HCT116 (cell line): ENCODE data around the gene DNAAF5.

Experiments
- CTCF ChIP-seq, 3 experiments: fragments of 200-600 bp in 1 of 3; sonication (generic) in 1 of 3; IDR thresholded peaks in 2 of 3; conservative IDR thresholded peaks in 1 of 3; 2 replicates each; pipeline ENCODE4 v1.5.1; 2012 to 2017; ENCODE audit warnings: low read depth in 2 of 3, low read length in 2 of 3, antibody characterized with exemption in 1 of 3, borderline replicate concordance in 1 of 3, control low read depth in 1 of 3, mild to moderate bottlenecking in 1 of 3, mixed read lengths in 1 of 3, mixed run types in 1 of 3, moderate library complexity in 1 of 3; ENCODE audit not compliant: insufficient read depth in 1 of 3
- EGR1 ChIP-seq: IDR thresholded peaks from 2 replicates; pipeline ENCODE4 v1.6.1; 2012; ENCODE audit warnings: low read depth
- ELF1 ChIP-seq: IDR thresholded peaks from 2 replicates; pipeline ENCODE4 v1.6.1; 2012; ENCODE audit warnings: low read depth, borderline replicate concordance
- EZH2 ChIP-seq: fragments of 200-600 bp; sonication (generic); IDR thresholded peaks from 2 replicates; pipeline ENCODE4 v1.6.1; 2017; ENCODE audit warnings: antibody characterized with exemption, mixed run types
- EZH2phosphoT487 ChIP-seq: fragments of 200-600 bp; IDR thresholded peaks from 2 replicates; pipeline ENCODE4 v1.6.1; 2018; ENCODE audit warnings: antibody characterized with exemption, borderline replicate concordance
- JUND ChIP-seq: IDR thresholded peaks from 2 replicates; pipeline ENCODE4 v1.6.1; 2012
- MAX ChIP-seq: IDR thresholded peaks from 2 replicates; pipeline ENCODE4 v1.6.1; 2012
- POLR2A ChIP-seq: IDR thresholded peaks from 2 replicates; pipeline ENCODE4 v1.7.0; 2011; ENCODE audit warnings: borderline replicate concordance; ENCODE audit not compliant: insufficient read depth, insufficient read length; ENCODE audit errors: extremely low read depth
- POLR2AphosphoS5 ChIP-seq: IDR thresholded peaks from 2 replicates; pipeline ENCODE4 v1.6.1; 2011; ENCODE audit warnings: mild to moderate bottlenecking, low read depth, low read length, moderate library complexity
- RAD21 ChIP-seq: IDR thresholded peaks from 2 replicates; pipeline ENCODE4 v1.6.1; 2012; ENCODE audit warnings: low read depth, mild to moderate bottlenecking
- REST ChIP-seq: IDR thresholded peaks from 2 replicates; pipeline ENCODE4 v1.6.1; 2012; ENCODE audit warnings: low read depth
- SRF ChIP-seq: IDR thresholded peaks from 2 replicates; pipeline ENCODE4 v1.6.1; 2012; ENCODE audit warnings: low read depth
- TCF7L2 ChIP-seq: IDR thresholded peaks from 2 replicates; pipeline ENCODE4 v1.7.0; 2011; ENCODE audit warnings: borderline replicate concordance, inconsistent platforms; ENCODE audit not compliant: insufficient read depth, insufficient read length; ENCODE audit errors: extremely low read depth
- ZNF274 ChIP-seq: fragments of 200-500 bp; sonication (Bioruptor generic); IDR thresholded peaks from 2 replicates; pipeline ENCODE4 v1.6.1; 2014; ENCODE audit warnings: mild to moderate bottlenecking, low read depth, low read length, inconsistent platforms

- no peak for TF ChIP-seq POLR2A
- TF ChIP-seq CTCF (IDR thresholded peaks at IDR 0.05 in 2 of 3, conservative IDR thresholded peaks at IDR 0.05 in 1 of 3; ENCODE audit: borderline replicate concordance in 1 of 3, insufficient read depth in 1 of 3, low read depth in 2 of 3, low read length in 2 of 3) = no peak
- TF ChIP-seq ELF1 = no peak
- no peak for TF ChIP-seq EGR1
- TF ChIP-seq RAD21 = no peak
- TF ChIP-seq TCF7L2 = no peak
- TF ChIP-seq EZH2 = no peak
- no peak for TF ChIP-seq JUND
- no peak for TF ChIP-seq SRF
- no peak for TF ChIP-seq REST
- TF ChIP-seq POLR2AphosphoS5 = no peak
- TF ChIP-seq ZNF274 = no peak
- TF ChIP-seq EZH2phosphoT487 = no peak
- no peak for TF ChIP-seq MAX
Observed at GRCh38 chr7:734214-734613, 7.7 kb downstream of the DNAAF5 start.
